ENCODE measurements around the gene CDC14A. TPM values are rescaled to one million over a fixed set of nuclear protein-coding genes. Genes with fewer than 3 reads are reported as not detected.

The CDC14A gene
- total and polyA plus RNA-seq, 2 of the 8 experiments (the other 6 are each of a cell fraction or from before 2014, with no cell fraction given) = 3.2 to 8.9 TPM

DNA sequence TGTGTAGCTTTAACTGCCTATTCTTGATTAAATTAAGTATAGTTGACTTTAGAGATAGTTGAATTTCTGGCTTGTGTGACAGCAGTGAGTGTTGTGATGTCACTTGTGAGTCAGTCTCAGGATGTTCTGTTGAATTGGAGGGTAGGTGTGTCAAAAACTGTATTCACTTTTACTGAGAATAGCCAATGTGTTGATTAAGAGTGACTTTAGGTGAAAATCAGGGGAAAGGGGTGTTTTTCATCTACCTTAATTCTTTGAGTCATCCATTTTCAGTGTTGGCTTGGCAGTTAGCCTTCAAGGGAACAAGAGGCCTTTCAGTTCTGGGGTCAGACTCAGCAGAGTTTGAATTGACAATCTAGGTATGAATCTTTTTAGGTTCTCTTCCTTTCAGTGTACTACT lies 75.9 kb downstream of the CDC14A start (continued):
- no peak for TF ChIP-seq CEBPB (IDR thresholded peaks at IDR 0.05; ENCODE audit: low read depth, low read length)
- no peak for TF ChIP-seq EZH2 (IDR thresholded peaks at IDR 0.05; ENCODE audit: low read depth, low read length, severe bottlenecking)
- TF ChIP-seq RXRA (IDR thresholded peaks at IDR 0.05; ENCODE audit: insufficient read depth, low read depth, low read length) = no peak

Measured in H1 (cell line).